HUES48 (cell line): Measurements from ENCODE around the gene SH3TC2.
A peak's percentile ranks its signal among the peaks of the same experiment; 100 is the strongest.

Experiments
- H3K27ac ChIP-seq: one replicate; pipeline ENCODE4 v1.7.0; 2013; ENCODE audit warnings: low read depth, low read length, inconsistent platforms
- H3K27me3 ChIP-seq: 2 replicates; pipeline ENCODE4 v1.6.1; 2013; ENCODE audit warnings: mild to moderate bottlenecking, low read length; ENCODE audit not compliant: control insufficient read depth, insufficient read depth
- H3K36me3 ChIP-seq: 2 replicates; pipeline ENCODE4 v1.6.1; 2013; ENCODE audit warnings: low read length; ENCODE audit not compliant: control insufficient read depth, insufficient read depth
- H3K4me1 ChIP-seq: 2 replicates; pipeline ENCODE4 v1.6.1; 2013; ENCODE audit warnings: mild to moderate bottlenecking, low read length; ENCODE audit not compliant: control insufficient read depth, insufficient read depth
- H3K4me3 ChIP-seq: 2 replicates; pipeline ENCODE4 v1.5.1; 2013; ENCODE audit warnings: mild to moderate bottlenecking, low read depth, low read length
- H3K9ac ChIP-seq: 2 replicates; pipeline ENCODE4 v1.6.1; 2013; ENCODE audit warnings: mild to moderate bottlenecking, low read depth, low read length, moderate library complexity
- H3K9me3 ChIP-seq: 2 replicates; pipeline ENCODE4 v1.6.1; 2013; ENCODE audit warnings: low read length; ENCODE audit not compliant: control insufficient read depth, insufficient read depth

Gene SH3TC2

GRCh38 chr5:149063017-149063687 lies at the start of gene SH3TC2:
Gene SH3TC2, minus strand, starts transcription at chr5:149063062. Its CDS starts 40 bp downstream, at chr5:149063022.
- H3K9me3 ChIP-seq, result 0 out of 2 replicates have a peak, but pooled peaks cover 2% of the 10 kb centered on the region
- peak within 1 kb of the TSS; percentile 76 for H3K27ac ChIP-seq
- H3K36me3 ChIP-seq, result no peaks in the 10 kb centered on the region
- peaks cover 7% of the 10 kb centered on the region for H3K4me1 ChIP-seq
- no peak within 1 kb of the TSS for H3K4me3 ChIP-seq
- no peaks in the 10 kb centered on the region for H3K27me3 ChIP-seq
- no peak within 1 kb of the TSS for H3K9ac ChIP-seq

- H3K4me3 ChIP-seq, result no peak overlapping the region
- no peak overlapping the region for H3K9ac ChIP-seq
- no peak overlapping the region for H3K27ac ChIP-seq
- no peaks in the 10 kb centered on the region for H3K9me3 ChIP-seq
- no peaks in the 10 kb centered on the region for H3K36me3 ChIP-seq
- H3K27me3 ChIP-seq, result no peaks in the 10 kb centered on the region
- H3K4me1 ChIP-seq, result no peaks in the 10 kb centered on the region
Observed at GRCh38 chr5:149110406-149110805, 47.5 kb upstream of the SH3TC2 start.

GRCh38 chr5:149108651-149109280 lies 45.9 kb upstream of the SH3TC2 start:
- Histone ChIP-seq H3K36me3 (no peaks in the 10 kb centered on the region), H3K4me3 (no peak overlapping the region), H3K9me3 (no peaks in the 10 kb centered on the region), H3K27me3 (no peaks in the 10 kb centered on the region), H3K4me1 (no peaks in the 10 kb centered on the region), H3K27ac (no peak overlapping the region), H3K9ac (no peak overlapping the region)

GRCh38 chr5:149100331-149100730 lies 37.5 kb upstream of the SH3TC2 start:
- Histone ChIP-seq H3K4me1 (no peaks in the 10 kb centered on the region), H3K9me3 (peaks cover 5% of the 10 kb centered on the region; the same call in 1 of the 2 replicates), H3K9ac (no peak overlapping the region), H3K27ac (no peak overlapping the region), H3K36me3 (no peaks in the 10 kb centered on the region), H3K4me3 (no peak overlapping the region), H3K27me3 (no peaks in the 10 kb centered on the region)

- Histone ChIP-seq H3K4me3 (no peak overlapping the region), H3K4me1 (no peaks in the 10 kb centered on the region), H3K27me3 (no peaks in the 10 kb centered on the region), H3K36me3 (no peaks in the 10 kb centered on the region), H3K27ac (no peak overlapping the region), H3K9ac (no peak overlapping the region), H3K9me3 (peaks cover 5% of the 10 kb centered on the region; the same call in 1 of the 2 replicates)
Observed at GRCh38 chr5:149099920-149100319, 37.1 kb upstream of the SH3TC2 start.

- Histone ChIP-seq H3K27me3 (no peaks in the 10 kb centered on the region), H3K9ac (no peak overlapping the region), H3K4me3 (no peak overlapping the region), H3K4me1 (no peaks in the 10 kb centered on the region), H3K27ac (no peak overlapping the region), H3K9me3 (peaks cover 3% of the 10 kb centered on the region; the same call in 1 of the 2 replicates), H3K36me3 (no peaks in the 10 kb centered on the region)
Observed at GRCh38 chr5:149094996-149095395, 32.1 kb upstream of the SH3TC2 start.

GRCh38 chr5:149093625-149094024 lies 30.8 kb upstream of the SH3TC2 start:
- no peaks in the 10 kb centered on the region for H3K27me3 ChIP-seq
- H3K9me3 ChIP-seq, result peaks cover 3% of the 10 kb centered on the region; the same call in 1 of the 2 replicates
- no peaks in the 10 kb centered on the region for H3K36me3 ChIP-seq
- H3K27ac ChIP-seq, result no peak overlapping the region
- H3K4me3 ChIP-seq, result no peak overlapping the region
- no peaks in the 10 kb centered on the region for H3K4me1 ChIP-seq
- no peak overlapping the region for H3K9ac ChIP-seq

GRCh38 chr5:149089796-149090195 lies 26.9 kb upstream of the SH3TC2 start:
- no peaks in the 10 kb centered on the region for H3K9me3 ChIP-seq
- no peaks in the 10 kb centered on the region for H3K4me1 ChIP-seq
- no peak overlapping the region for H3K27ac ChIP-seq
- no peak overlapping the region for H3K4me3 ChIP-seq
- H3K9ac ChIP-seq, result no peak overlapping the region
- H3K27me3 ChIP-seq, result no peaks in the 10 kb centered on the region
- no peaks in the 10 kb centered on the region for H3K36me3 ChIP-seq

- H3K27ac ChIP-seq, result no peak overlapping the region
- no peaks in the 10 kb centered on the region for H3K27me3 ChIP-seq
- no peak overlapping the region for H3K4me3 ChIP-seq
- H3K9ac ChIP-seq, result no peak overlapping the region
- H3K36me3 ChIP-seq, result no peaks in the 10 kb centered on the region
- no peaks in the 10 kb centered on the region for H3K9me3 ChIP-seq
- H3K4me1 ChIP-seq, result no peaks in the 10 kb centered on the region
Observed at GRCh38 chr5:149088686-149089085, 25.8 kb upstream of the SH3TC2 start.

GRCh38 chr5:149083846-149084245 lies 21.0 kb upstream of the SH3TC2 start:
- Histone ChIP-seq H3K4me3 (no peak overlapping the region), H3K9ac (no peak overlapping the region), H3K27ac (no peak overlapping the region), H3K27me3 (no peaks in the 10 kb centered on the region), H3K9me3 (no peaks in the 10 kb centered on the region), H3K4me1 (no peaks in the 10 kb centered on the region), H3K36me3 (no peaks in the 10 kb centered on the region)

- H3K27me3 ChIP-seq, result no peaks in the 10 kb centered on the region
- no peaks in the 10 kb centered on the region for H3K36me3 ChIP-seq
- no peak overlapping the region for H3K4me3 ChIP-seq
- H3K4me1 ChIP-seq, result no peaks in the 10 kb centered on the region
- H3K9ac ChIP-seq, result no peak overlapping the region
- no peak overlapping the region for H3K27ac ChIP-seq
- H3K9me3 ChIP-seq, result no peaks in the 10 kb centered on the region
Observed at GRCh38 chr5:149082271-149082670, 19.4 kb upstream of the SH3TC2 start.
